ENCODE data around the gene MBD2.

Gene MBD2

GRCh38 chr18:54210463-54210862, 14.0 kb downstream of the MBD2 start:
- Histone ChIP-seq H3K9me3 (ENCODE audit: control insufficient read depth, insufficient read depth, low read depth, low read length) (no peaks in the 10 kb centered on the region), H3K27ac (ENCODE audit: extremely low read depth, low read depth, low read length) (no peak overlapping the region), H3K4me3 (ENCODE audit: low read depth, low read length) (no peak overlapping the region), H3K36me3 (ENCODE audit: control insufficient read depth in 2 of 2, insufficient read depth in 1 of 2, low read length in 2 of 2) (no peaks in the 10 kb centered on the region; a peak in 1 of 3 replicates), H3K4me1 (ENCODE audit: control insufficient read depth, insufficient read depth, low read length) (peaks cover 19% of the 10 kb centered on the region)
- TF ChIP-seq, protein P1, sequence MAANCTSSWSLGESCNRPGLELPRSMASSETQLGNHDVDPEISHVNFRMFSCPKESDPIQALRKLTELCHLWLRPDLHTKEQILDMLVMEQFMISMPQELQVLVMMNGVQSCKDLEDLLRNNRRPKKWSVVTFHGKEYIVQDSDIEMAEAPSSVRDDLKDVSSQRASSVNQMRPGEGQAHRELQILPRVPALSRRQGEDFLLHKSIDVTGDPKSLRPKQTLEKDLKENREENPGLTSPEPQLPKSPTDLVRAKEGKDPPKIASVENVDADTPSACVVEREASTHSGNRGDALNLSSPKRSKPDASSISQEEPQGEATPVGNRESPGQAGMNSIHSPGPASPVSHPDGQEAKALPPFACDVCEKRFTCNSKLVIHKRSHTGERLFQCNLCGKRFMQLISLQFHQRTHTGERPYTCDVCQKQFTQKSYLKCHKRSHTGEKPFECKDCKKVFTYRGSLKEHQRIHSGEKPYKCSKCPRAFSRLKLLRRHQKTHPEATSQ (tag by site-specific recombination; IDR thresholded peaks at IDR 0.05): no peak
- no peak for TF ChIP-seq ZNF214 (tag by site-specific recombination; IDR thresholded peaks at IDR 0.05; ENCODE audit: borderline replicate concordance)
- TF ChIP-seq, protein P2, sequence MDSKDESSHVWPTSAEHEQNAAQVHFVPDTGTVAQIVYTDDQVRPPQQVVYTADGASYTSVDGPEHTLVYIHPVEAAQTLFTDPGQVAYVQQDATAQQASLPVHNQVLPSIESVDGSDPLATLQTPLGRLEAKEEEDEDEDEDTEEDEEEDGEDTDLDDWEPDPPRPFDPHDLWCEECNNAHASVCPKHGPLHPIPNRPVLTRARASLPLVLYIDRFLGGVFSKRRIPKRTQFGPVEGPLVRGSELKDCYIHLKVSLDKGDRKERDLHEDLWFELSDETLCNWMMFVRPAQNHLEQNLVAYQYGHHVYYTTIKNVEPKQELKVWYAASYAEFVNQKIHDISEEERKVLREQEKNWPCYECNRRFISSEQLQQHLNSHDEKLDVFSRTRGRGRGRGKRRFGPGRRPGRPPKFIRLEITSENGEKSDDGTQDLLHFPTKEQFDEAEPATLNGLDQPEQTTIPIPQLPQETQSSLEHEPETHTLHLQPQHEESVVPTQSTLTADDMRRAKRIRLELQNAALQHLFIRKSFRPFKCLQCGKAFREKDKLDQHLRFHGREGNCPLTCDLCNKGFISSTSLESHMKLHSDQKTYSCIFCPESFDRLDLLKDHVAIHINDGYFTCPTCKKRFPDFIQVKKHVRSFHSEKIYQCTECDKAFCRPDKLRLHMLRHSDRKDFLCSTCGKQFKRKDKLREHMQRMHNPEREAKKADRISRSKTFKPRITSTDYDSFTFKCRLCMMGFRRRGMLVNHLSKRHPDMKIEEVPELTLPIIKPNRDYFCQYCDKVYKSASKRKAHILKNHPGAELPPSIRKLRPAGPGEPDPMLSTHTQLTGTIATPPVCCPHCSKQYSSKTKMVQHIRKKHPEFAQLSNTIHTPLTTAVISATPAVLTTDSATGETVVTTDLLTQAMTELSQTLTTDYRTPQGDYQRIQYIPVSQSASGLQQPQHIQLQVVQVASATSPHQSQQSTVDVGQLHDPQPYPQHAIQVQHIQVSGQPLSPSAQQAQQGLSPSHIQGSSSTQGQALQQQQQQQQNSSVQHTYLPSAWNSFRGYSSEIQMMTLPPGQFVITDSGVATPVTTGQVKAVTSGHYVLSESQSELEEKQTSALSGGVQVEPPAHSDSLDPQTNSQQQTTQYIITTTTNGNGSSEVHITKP (tag by site-specific recombination; IDR thresholded peaks at IDR 0.05): no peak
- ChIA-PET POLR2A (no interaction called here), CTCF (no interaction called here)

DNA sequence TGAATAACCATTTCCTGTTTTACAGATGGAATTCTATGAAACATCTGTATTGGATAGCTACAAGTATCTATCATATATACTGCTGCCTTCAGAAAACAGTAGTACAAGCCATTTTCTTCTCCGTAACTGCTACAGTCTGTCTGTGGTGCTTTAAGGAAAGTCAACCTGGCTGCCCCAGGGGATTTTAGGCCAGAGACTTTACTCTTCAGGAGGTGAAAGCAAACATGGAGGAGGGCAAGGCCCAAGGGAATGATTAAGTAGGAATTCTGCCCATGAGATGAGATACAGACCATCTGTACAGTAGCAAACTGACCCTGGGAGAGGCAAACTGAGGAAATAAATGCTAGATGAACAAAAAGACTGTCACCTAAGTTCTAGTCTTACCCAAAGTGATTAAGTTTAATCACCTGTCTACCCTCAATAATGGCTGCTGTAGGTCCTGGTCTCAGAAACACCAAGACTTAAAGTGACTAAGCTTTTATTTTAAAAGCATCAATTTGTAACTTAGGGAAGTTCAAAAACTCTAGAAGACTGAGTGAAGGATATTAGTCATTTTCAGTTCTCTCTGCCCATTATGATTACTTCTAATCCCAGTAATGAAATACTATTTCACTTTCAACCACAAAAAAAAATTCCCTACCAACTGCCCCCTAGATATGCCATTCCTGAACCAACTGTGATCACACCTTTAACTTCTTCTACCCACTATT, 14.8 kb downstream of the MBD2 start:
- no peak overlapping the region for H3K4me3 ChIP-seq (ENCODE audit: low read depth, low read length)
- CTCF ChIA-PET: interaction anchor here (0.9 kb wide), 1 partner anchor 14 kb away, joined by 3 read pairs; no protein-coding TSS in a partner anchor

DNA sequence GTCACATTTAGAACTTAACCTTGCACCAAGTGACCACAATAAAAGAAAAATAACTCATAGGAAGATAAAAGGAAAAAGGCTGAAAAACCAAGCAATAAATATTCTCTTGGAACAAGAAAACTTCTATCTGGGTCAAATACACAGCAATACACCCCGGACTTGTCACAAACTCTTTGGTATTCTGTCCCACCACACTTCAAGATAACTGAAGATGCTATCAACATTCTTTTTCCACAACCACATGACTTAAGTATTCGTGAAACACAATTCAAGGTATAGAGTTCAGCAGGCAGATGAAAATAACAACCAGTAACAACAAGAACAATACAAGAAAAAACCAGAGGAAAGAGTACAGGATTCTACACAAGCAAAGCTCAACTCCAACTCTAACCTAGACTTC, 18.0 kb downstream of the MBD2 start:
- Histone ChIP-seq H3K9me3 (ENCODE audit: control insufficient read depth, insufficient read depth, low read depth, low read length) (no peaks in the 10 kb centered on the region), H3K4me1 (ENCODE audit: control insufficient read depth, insufficient read depth, low read length) (peaks cover 27% of the 10 kb centered on the region), H3K27ac (ENCODE audit: extremely low read depth, low read depth, low read length) (no peak overlapping the region), H3K4me3 (ENCODE audit: low read depth, low read length) (no peak overlapping the region), H3K36me3 (ENCODE audit: control insufficient read depth in 2 of 2, insufficient read depth in 1 of 2, low read length in 2 of 2) (peaks cover 13 to 20% of the 10 kb centered on the region in 2 experiments)
- ChIA-PET POLR2A (no interaction called here), CTCF (no interaction called here)
- TF ChIP-seq ZBTB8A (tag by site-specific recombination; IDR thresholded peaks at IDR 0.05) (no peak), ZNF121 (tag by site-specific recombination; IDR thresholded peaks at IDR 0.05) (no peak), ZNF544 (tag by site-specific recombination; IDR thresholded peaks at IDR 0.05) (no peak), ZNF148 (tag by site-specific recombination; IDR thresholded peaks at IDR 0.05; ENCODE audit: borderline replicate concordance) (no peak), OSR2 (tag by site-specific recombination; IDR thresholded peaks at IDR 0.05) (no peak), ZNF645 (tag by site-specific recombination; IDR thresholded peaks at IDR 0.05) (no peak), ZBTB7A (tag by site-specific recombination; IDR thresholded peaks at IDR 0.05; ENCODE audit: low read depth) (no peak), ZBTB1 (tag by site-specific recombination; IDR thresholded peaks at IDR 0.05) (no peak)
- TF ChIP-seq, protein P3, sequence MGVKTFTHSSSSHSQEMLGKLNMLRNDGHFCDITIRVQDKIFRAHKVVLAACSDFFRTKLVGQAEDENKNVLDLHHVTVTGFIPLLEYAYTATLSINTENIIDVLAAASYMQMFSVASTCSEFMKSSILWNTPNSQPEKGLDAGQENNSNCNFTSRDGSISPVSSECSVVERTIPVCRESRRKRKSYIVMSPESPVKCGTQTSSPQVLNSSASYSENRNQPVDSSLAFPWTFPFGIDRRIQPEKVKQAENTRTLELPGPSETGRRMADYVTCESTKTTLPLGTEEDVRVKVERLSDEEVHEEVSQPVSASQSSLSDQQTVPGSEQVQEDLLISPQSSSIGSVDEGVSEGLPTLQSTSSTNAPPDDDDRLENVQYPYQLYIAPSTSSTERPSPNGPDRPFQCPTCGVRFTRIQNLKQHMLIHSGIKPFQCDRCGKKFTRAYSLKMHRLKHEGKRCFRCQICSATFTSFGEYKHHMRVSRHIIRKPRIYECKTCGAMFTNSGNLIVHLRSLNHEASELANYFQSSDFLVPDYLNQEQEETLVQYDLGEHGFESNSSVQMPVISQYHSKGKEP (tag by site-specific recombination; IDR thresholded peaks at IDR 0.05): no peak

More for the DNA sequence above, 14.8 kb downstream of the MBD2 start:
- H3K4me1 ChIP-seq (ENCODE audit: control insufficient read depth, insufficient read depth, low read length): peaks cover 25% of the 10 kb centered on the region
- TF ChIP-seq PRDM6 (tag by site-specific recombination; IDR thresholded peaks at IDR 0.05): 0 out of 2 replicates have a peak, but pooled peaks have one; percentile 25
- TF ChIP-seq BCL11B (tag by site-specific recombination; IDR thresholded peaks at IDR 0.05; ENCODE audit: low read depth): no peak
- H3K9me3 ChIP-seq (ENCODE audit: control insufficient read depth, insufficient read depth, low read depth, low read length): no peaks in the 10 kb centered on the region
- POLR2A ChIA-PET: no interaction called here
- H3K27ac ChIP-seq (ENCODE audit: extremely low read depth, low read depth, low read length): no peak overlapping the region
- no peaks in the 10 kb centered on the region; a peak in 1 of 3 replicates for H3K36me3 ChIP-seq (ENCODE audit: control insufficient read depth in 2 of 2, insufficient read depth in 1 of 2, low read length in 2 of 2)

Data from HEK293 (cell line).